Bronchial epithelial cell (primary cell): Measurements from ENCODE around the gene PPIF. TPM values are rescaled to one million over a fixed set of nuclear protein-coding genes. Genes with fewer than 3 reads are reported as not detected.

Source experiments
- DNase-seq: peaks from one replicate; pipeline ENCODE4 v3.0.0-alpha.2; 2010; ENCODE audit warnings: low read depth
- FAIRE-seq: peaks from 2 replicates; lab custom pipeline; 2011; peaks lifted over from hg19 to GRCh38; lab: Jason Lieb, UNC
- H3K27me3 ChIP-seq: 2 replicates; pipeline ENCODE4 v1.5.1; 2011; ENCODE audit warnings: low read length; ENCODE audit not compliant: control insufficient read depth, insufficient read depth
- H3K36me3 ChIP-seq: 2 replicates; pipeline ENCODE4 v1.5.1; 2011; ENCODE audit warnings: low read length; ENCODE audit not compliant: control insufficient read depth, insufficient read depth
- H3K4me3 ChIP-seq: 2 replicates; pipeline ENCODE4 v1.5.1; 2011; ENCODE audit warnings: mild to moderate bottlenecking, low read depth, low read length, control low read depth
- CTCF ChIP-seq: IDR thresholded peaks from 2 replicates; pipeline ENCODE4 v1.5.1; 2011; ENCODE audit warnings: mild to moderate bottlenecking, moderate library complexity, low read length, control low read depth, inconsistent platforms; ENCODE audit not compliant: insufficient read depth, severe bottlenecking
- total RNA-seq: library from RNA; depleted of rRNA; stranded (reverse); fragments of >200 nt; gene quantifications from 2 replicates; pipeline ENCODE4 v1.2.1, GENCODE V29; 2014

PPIF gene
- total RNA-seq, 1 donor from 2014 or later = 27.1 TPM

DNA sequence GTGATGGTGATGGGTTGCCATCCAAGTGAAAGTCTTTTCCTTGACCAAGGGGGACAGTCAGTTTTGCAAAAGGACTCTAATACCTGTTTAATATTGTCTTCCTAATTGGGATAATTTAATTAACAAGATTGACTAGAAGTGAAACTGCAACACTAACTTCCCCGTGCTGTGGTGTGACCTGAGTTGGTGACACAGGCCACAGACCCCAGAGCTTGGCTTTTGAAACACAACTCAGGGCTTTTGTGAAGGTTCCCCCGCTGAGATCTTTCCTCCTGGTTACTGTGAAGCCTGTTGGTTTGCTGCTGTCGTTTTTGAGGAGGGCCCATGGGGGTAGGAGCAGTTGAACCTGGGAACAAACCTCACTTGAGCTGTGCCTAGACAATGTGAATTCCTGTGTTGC, 6.9 kb downstream of the PPIF start:
- Histone ChIP-seq H3K27me3 (no peaks in the 10 kb centered on the region), H3K36me3 (peaks cover 32% of the 10 kb centered on the region), H3K4me3 (no peak overlapping the region)
- DNase-seq = no peak
- TF ChIP-seq CTCF = no peak
- FAIRE-seq = no peak

GRCh38 chr10:79354615-79355014, 7.3 kb downstream of the PPIF start:
- no peaks in the 10 kb centered on the region for H3K27me3 ChIP-seq
- no peak for TF ChIP-seq CTCF
- H3K36me3 ChIP-seq = peaks cover 30% of the 10 kb centered on the region
- H3K4me3 ChIP-seq = no peak overlapping the region
- DNase-seq = no peak
- FAIRE-seq = no peak

DNA sequence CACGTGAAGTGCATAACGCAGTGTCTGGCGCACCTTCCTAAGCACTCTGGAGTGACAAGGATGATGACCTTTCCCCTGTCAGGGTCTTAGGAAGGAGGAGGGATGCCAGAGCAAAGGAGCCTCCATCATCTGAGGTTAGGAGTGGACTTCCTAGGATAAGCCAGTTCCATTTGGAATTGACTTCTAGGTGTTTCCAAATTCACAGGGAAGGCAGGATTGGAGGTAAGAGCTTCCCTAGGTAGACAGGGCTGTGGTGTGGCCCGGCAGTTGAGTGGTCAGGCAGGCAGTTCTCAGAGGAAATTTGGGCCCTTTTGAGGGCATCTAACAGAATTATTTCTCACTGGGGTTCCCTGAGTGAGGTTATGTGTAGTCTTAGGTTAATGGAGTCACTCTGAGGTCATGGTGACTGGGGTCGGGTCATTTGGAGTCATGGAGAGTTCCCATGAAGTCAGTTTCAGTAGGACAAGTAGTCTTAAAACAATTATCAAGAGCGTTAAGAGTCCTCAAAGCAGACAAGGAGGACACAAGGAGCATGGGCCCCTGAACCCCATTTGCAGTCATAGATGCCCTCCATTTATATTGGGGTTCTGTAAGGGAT, 8.2 kb downstream of the PPIF start:
- H3K36me3 ChIP-seq = peaks cover 22% of the 10 kb centered on the region

GRCh38 chr10:79356104-79356503, 8.8 kb downstream of the PPIF start:
- TF ChIP-seq CTCF = no peak
- no peak for FAIRE-seq
- Histone ChIP-seq H3K4me3 (no peak overlapping the region), H3K36me3 (peaks cover 18% of the 10 kb centered on the region), H3K27me3 (no peaks in the 10 kb centered on the region)
- DNase-seq = no peak

More for the DNA sequence above, 8.2 kb downstream of the PPIF start:
- Histone ChIP-seq H3K27me3 (no peaks in the 10 kb centered on the region), H3K4me3 (no peak overlapping the region)
- FAIRE-seq = no peak
- no peak for DNase-seq
- TF ChIP-seq CTCF = no peak

GRCh38 chr10:79357180-79357579, 9.9 kb downstream of the PPIF start:
- FAIRE-seq = no peak
- peaks cover 14% of the 10 kb centered on the region for H3K36me3 ChIP-seq
- no peak for TF ChIP-seq CTCF
- no peaks in the 10 kb centered on the region for H3K27me3 ChIP-seq
- H3K4me3 ChIP-seq = no peak overlapping the region
- no peak for DNase-seq

DNA sequence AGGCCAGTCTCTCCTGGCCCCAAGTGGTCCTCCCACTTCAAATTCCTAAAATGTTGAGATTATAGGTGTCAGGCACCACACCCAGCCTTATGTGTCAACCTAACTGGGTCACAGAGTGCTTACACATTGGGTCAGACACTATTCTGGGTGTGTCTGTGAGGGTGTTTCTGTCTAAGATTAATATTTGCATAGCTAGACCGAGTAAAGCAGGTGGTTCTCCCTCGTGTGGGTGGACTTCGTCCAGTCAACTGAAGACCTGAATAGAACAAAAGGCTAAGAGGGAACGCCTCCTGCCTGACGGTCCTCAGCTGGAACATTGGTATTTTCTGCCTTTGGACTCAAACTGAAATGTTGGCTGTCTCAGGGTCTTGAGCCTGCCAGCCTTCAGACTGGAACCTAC, 11.5 kb downstream of the PPIF start:
- peak; percentile 47 for DNase-seq
- TF ChIP-seq CTCF = no peak
- H3K27me3 ChIP-seq = no peaks in the 10 kb centered on the region
- H3K4me3 ChIP-seq = no peak overlapping the region
- no peak for FAIRE-seq
- H3K36me3 ChIP-seq = peaks cover 7% of the 10 kb centered on the region
